Neural cell (in vitro differentiated cells): ENCODE data around the gene RHEX. TPM values are rescaled to one million over a fixed set of nuclear protein-coding genes. Genes with fewer than 3 reads are reported as not detected.
"Not testable (repeated sequence)": the region's sequence is repeated elsewhere in the genome, so short reads cannot be mapped to it uniquely, and the experiment has no call there.

ENCODE experiments used
- H2AFZ ChIP-seq: fragments of 200-600, 300-800 bp; sonication (generic), shearing (Covaris generic); 2 replicates; pipeline ENCODE4 v1.6.0; 2014; ENCODE audit warnings: low read depth, mild to moderate bottlenecking, antibody characterized with exemption, low read length, moderate library complexity
- H3F3A ChIP-seq: fragments of 200-600 bp; shearing (Covaris generic); 2 replicates; pipeline ENCODE4 v1.6.1; 2016; ENCODE audit warnings: mild to moderate bottlenecking, moderate library complexity, mixed read lengths, antibody characterized with exemption, low read length; ENCODE audit not compliant: insufficient read depth, poor library complexity, severe bottlenecking
- H3K27ac ChIP-seq: fragments of 200-600, 300-800 bp; sonication (generic), shearing (Covaris generic); 2 replicates; pipeline ENCODE4 v1.5.1; 2014; ENCODE audit warnings: mild to moderate bottlenecking, low read length, moderate library complexity
- H3K27me3 ChIP-seq: fragments of 300-800, 200-600 bp; sonication (generic), shearing (Covaris generic); 2 replicates; pipeline ENCODE4 v1.6.0; 2014; ENCODE audit warnings: mild to moderate bottlenecking, low read depth, low read length, moderate library complexity; ENCODE audit not compliant: insufficient read depth
- H3K36me3 ChIP-seq: fragments of 300-800, 200-600 bp; sonication (generic), shearing (Covaris generic); 2 replicates; pipeline ENCODE4 v1.5.1; 2014; ENCODE audit warnings: mild to moderate bottlenecking, antibody characterized with exemption, low read length, moderate library complexity; ENCODE audit not compliant: insufficient read depth
- H3K4me2 ChIP-seq: fragments of 300-800, 200-600 bp; sonication (generic), shearing (Covaris generic); 2 replicates; pipeline ENCODE4 v1.6.0; 2014; ENCODE audit warnings: mild to moderate bottlenecking, low read length
- H3K4me3 ChIP-seq: fragments of 300-800, 200-600 bp; sonication (generic), shearing (Covaris generic); 2 replicates; pipeline ENCODE4 v1.5.1; 2014; ENCODE audit warnings: mild to moderate bottlenecking, low read length, moderate library complexity
- H3K79me2 ChIP-seq: fragments of 200-600 bp; shearing (Covaris generic); replicated peaks from 2 replicates; pipeline ENCODE4 v1.6.0; 2014; ENCODE audit warnings: mild to moderate bottlenecking, low read length, moderate library complexity; ENCODE audit not compliant: insufficient read depth
- H3K9ac ChIP-seq: fragments of 300-800, 200-600 bp; sonication (generic), shearing (Covaris generic); 2 replicates; pipeline ENCODE4 v1.6.1; 2016; ENCODE audit warnings: mild to moderate bottlenecking, low read length, mixed read lengths
- H3K9me2 ChIP-seq: fragments of 200-600 bp; shearing (Covaris generic); 2 replicates; pipeline ENCODE4 v1.6.1; 2016; ENCODE audit warnings: mild to moderate bottlenecking, low read length, mixed read lengths; ENCODE audit not compliant: insufficient read depth
- H3K9me3 ChIP-seq: fragments of 200-600, 300-800 bp; sonication (generic), shearing (Covaris generic); 2 replicates; pipeline ENCODE4 v1.6.1; 2016; ENCODE audit warnings: mild to moderate bottlenecking, mixed run types, low read length, moderate library complexity, mixed read lengths
- H4K20me1 ChIP-seq: fragments of 200-600 bp; shearing (Covaris generic); 2 replicates; pipeline ENCODE4 v1.6.1; 2016; ENCODE audit warnings: mild to moderate bottlenecking, mixed run types; ENCODE audit not compliant: insufficient read depth
- CTCF ChIP-seq: fragments of 450-650 bp; IDR thresholded peaks from 2 replicates; pipeline ENCODE4 v1.5.1; 2014; ENCODE audit warnings: antibody characterized with exemption, mild to moderate bottlenecking, moderate library complexity; ENCODE audit not compliant: poor library complexity, severe bottlenecking
- EP300 ChIP-seq: fragments of 450-650 bp; conservative IDR thresholded peaks from 2 replicates; pipeline ENCODE4 v1.6.1; 2014; ENCODE audit warnings: antibody characterized with exemption, mild to moderate bottlenecking, moderate library complexity; ENCODE audit not compliant: poor library complexity, severe bottlenecking
- EZH2 ChIP-seq: fragments of 200-600, 300-800 bp; shearing (Covaris generic), sonication (generic); IDR thresholded peaks from 2 replicates; pipeline ENCODE4 v1.6.1; 2014; ENCODE audit warnings: antibody characterized with exemption, low read length, borderline replicate concordance, mild to moderate bottlenecking; ENCODE audit not compliant: insufficient read depth, poor library complexity, severe bottlenecking
- MXI1 ChIP-seq: fragments of 450-650 bp; conservative IDR thresholded peaks from 2 replicates; pipeline ENCODE4 v1.6.1; 2014; ENCODE audit warnings: antibody characterized with exemption, mild to moderate bottlenecking; ENCODE audit not compliant: poor library complexity, severe bottlenecking
- POLR2AphosphoS5 ChIP-seq: IDR thresholded peaks from 2 replicates; pipeline ENCODE4 v1.6.1; 2012
- RAD21 ChIP-seq: fragments of 450-650 bp; conservative IDR thresholded peaks from 2 replicates; pipeline ENCODE4 v1.6.1; 2014; ENCODE audit warnings: antibody characterized with exemption, mild to moderate bottlenecking, moderate library complexity
- REST ChIP-seq: IDR thresholded peaks from 2 replicates; pipeline ENCODE4 v1.6.1; 2012; ENCODE audit warnings: borderline replicate concordance
- SMC3 ChIP-seq: fragments of 450-650 bp; conservative IDR thresholded peaks from 2 replicates; pipeline ENCODE4 v1.6.1; 2014; ENCODE audit warnings: antibody characterized with exemption, mild to moderate bottlenecking, moderate library complexity; ENCODE audit not compliant: poor library complexity
- TAF1 ChIP-seq: IDR thresholded peaks from 2 replicates; pipeline ENCODE4 v1.6.1; 2012; ENCODE audit warnings: low read depth
- polyA plus RNA-seq: library from polyadenylated mRNA; depleted of rRNA; stranded (reverse); fragments of >200 nt; gene quantifications from 2 replicates; pipeline ENCODE4 v1.2.3, GENCODE V29; 2014

RHEX gene
- polyA plus RNA-seq, 1 donor from 2014 or later, result not detected

DNA sequence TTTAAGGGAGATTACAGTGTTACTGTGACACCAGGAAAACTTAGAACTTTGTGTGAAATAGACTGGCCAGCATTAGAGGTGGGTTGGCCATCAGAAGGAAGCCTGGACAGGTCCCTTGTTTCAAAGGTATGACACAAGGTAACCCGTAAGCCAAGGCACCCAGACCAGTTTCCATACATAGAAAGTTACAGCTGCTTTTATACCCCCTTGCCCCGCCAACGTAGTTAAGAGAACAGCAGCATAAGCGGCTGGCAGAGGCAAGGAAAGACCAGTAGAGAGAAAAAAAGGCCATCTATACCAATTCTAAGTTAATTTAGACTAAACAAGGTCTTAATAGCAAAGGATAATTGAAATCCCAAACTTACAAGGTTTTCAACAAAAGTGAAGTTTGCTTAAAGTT, 643 bp downstream of the RHEX start:
- not testable (repeated sequence) for H3K27ac ChIP-seq, H3K79me2 ChIP-seq, H3K27me3 ChIP-seq, H3K9ac ChIP-seq, H2AFZ ChIP-seq, H3K4me3 ChIP-seq, H3K9me3 ChIP-seq, H3K4me2 ChIP-seq, H4K20me1 ChIP-seq, H3K9me2 ChIP-seq, H3F3A ChIP-seq, H3K36me3 ChIP-seq

- H3K4me3 ChIP-seq, H3K9ac ChIP-seq, H3K36me3 ChIP-seq, H3F3A ChIP-seq, H3K27me3 ChIP-seq, H4K20me1 ChIP-seq, H3K4me2 ChIP-seq, H3K9me3 ChIP-seq, H3K27ac ChIP-seq, H3K9me2 ChIP-seq, H2AFZ ChIP-seq, H3K79me2 ChIP-seq: not testable (repeated sequence)
Measured at GRCh38 chr1:206055069-206055625, 2.2 kb downstream of the RHEX start.

GRCh38 chr1:206055639-206056323, 2.8 kb downstream of the RHEX start:
- H3K4me2 ChIP-seq, H3K9me2 ChIP-seq, H3K36me3 ChIP-seq, H3K27me3 ChIP-seq, H3F3A ChIP-seq, H3K9me3 ChIP-seq, H3K4me3 ChIP-seq, H2AFZ ChIP-seq, H4K20me1 ChIP-seq, H3K9ac ChIP-seq, H3K27ac ChIP-seq, H3K79me2 ChIP-seq: not testable (repeated sequence)

DNA sequence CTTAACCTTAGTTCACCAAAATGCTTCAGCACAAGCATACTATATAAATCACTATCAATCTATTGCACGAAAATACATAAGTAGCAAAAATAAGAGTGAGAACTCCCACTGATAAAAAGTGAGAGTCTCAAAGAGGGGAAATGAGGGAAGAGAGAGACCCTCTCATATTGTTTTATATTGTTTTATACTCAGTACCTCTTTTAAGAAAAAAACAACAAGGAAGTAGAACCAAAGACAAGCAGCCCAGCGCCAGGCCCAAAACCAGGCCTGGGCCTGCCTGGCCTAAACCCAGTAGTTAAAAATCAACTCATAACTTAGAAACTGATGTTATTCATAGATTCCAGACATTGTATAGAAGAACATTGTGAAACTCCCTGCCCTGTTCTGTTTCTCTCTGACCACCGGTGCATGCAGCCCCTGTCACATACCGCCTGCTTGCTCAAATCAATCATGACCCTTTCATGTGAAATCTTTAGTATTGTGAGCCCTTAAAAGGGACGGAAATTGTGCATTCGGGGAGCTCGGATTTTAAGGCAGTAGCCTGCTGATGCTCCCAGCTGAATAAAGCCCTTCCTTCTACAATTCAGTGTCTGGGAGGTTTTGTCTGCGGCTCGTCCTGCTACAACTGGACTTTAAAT, 5.4 kb downstream of the RHEX start:
- H3K9ac ChIP-seq, H3K27me3 ChIP-seq, H4K20me1 ChIP-seq, H3K4me2 ChIP-seq, H3K27ac ChIP-seq, H2AFZ ChIP-seq, H3K4me3 ChIP-seq, H3F3A ChIP-seq, H3K9me3 ChIP-seq, H3K79me2 ChIP-seq, H3K9me2 ChIP-seq, H3K36me3 ChIP-seq: not testable (repeated sequence)

DNA sequence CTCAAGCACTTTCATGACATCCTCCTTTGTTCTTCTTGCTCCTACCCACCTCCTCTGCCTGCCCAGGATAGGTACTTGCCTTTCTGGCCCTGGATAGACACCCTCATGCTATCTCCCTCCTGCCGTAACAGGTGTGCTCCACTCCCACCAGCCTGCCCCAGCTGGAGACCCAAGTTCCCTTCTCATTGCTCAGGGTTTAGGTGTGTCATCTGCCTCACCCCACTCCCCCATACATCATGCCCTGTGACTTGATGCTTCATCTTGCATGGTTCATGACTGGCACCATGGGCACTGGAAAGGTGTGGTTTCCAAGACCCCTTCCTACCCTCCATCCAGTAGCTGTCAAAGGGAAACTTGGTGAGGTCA, 5.9 kb downstream of the RHEX start:
- Histone ChIP-seq H4K20me1 (no peaks in the 10 kb centered on the region), H3K36me3 (no peaks in the 10 kb centered on the region), H3F3A (no peaks in the 10 kb centered on the region), H3K27me3 (no peaks in the 10 kb centered on the region), H3K9ac (no peak overlapping the region), H3K4me2 (no peak overlapping the region), H3K79me2 (no peaks in the 10 kb centered on the region), H2AFZ (no peak overlapping the region), H3K27ac (no peak overlapping the region), H3K9me3 (no peaks in the 10 kb centered on the region), H3K9me2 (no peaks in the 10 kb centered on the region), H3K4me3 (no peak overlapping the region)
- TF ChIP-seq SMC3, result no peak
- no peak for TF ChIP-seq REST
- TF ChIP-seq TAF1, result no peak
- TF ChIP-seq POLR2AphosphoS5, result no peak
- no peak for TF ChIP-seq EZH2
- no peak for TF ChIP-seq EP300
- TF ChIP-seq RAD21, result no peak
- TF ChIP-seq CTCF, result no peak
- TF ChIP-seq MXI1, result no peak
